Measurements from ENCODE around the gene PITPNM3. TPM values are rescaled to one million over a fixed set of nuclear protein-coding genes. Genes with fewer than 3 reads are reported as not detected.
A peak's percentile ranks its signal among the peaks of the same experiment; 100 is the strongest.

PITPNM3 gene
- total RNA-seq, 1 donor from 2014 or later, result 1.1 TPM

- peaks cover 3% of the 10 kb centered on the region for H3K27me3 Mint-ChIP-seq
Observed at GRCh38 chr17:6473128-6473767, 83.1 kb downstream of the PITPNM3 start.

GRCh38 chr17:6472517-6472916 lies 83.8 kb downstream of the PITPNM3 start:
- Mint-ChIP-seq H3K27me3 (peaks cover 3% of the 10 kb centered on the region), H3K9me3 (no peaks in the 10 kb centered on the region), H3K27ac (no peak overlapping the region), H3K36me3 (ENCODE audit: low read depth) (no peaks in the 10 kb centered on the region), H3K4me3 (no peak overlapping the region), H3K4me1 (peaks cover 3% of the 10 kb centered on the region)
- intact Hi-C loops (cut with micrococcal nuclease), result loop anchor here (2.0 kb wide), 1 partner anchor 168 kb away; the partner anchor contains the start of genes KIAA0753 and TXNDC17
- CTCF ChIA-PET, result interaction anchor here (0.7 to 3.1 kb wide), 13 partner anchors 7 to 532 kb away, joined by 3 to 15 read pairs (median 3); no protein-coding TSS in a partner anchor
- ATAC-seq (ENCODE audit: low read depth) (no peak), DNase-seq (no peak)
- POLR2A ChIA-PET, result interaction anchor here (1.2 kb wide), 1 partner anchor 178 kb away, joined by 3 read pairs; no protein-coding TSS in a partner anchor
- no peak for TF ChIP-seq CTCF (IDR thresholded peaks at IDR 0.05)

More at GRCh38 chr17:6473128-6473767, 83.1 kb downstream of the PITPNM3 start:
- Mint-ChIP-seq H3K9me3 (no peaks in the 10 kb centered on the region), H3K27ac (no peak overlapping the region), H3K36me3 (ENCODE audit: low read depth) (no peaks in the 10 kb centered on the region), H3K4me3 (no peak overlapping the region), H3K4me1 (peaks cover 3% of the 10 kb centered on the region)
- ChIA-PET POLR2A (interaction anchor here (1.2 kb wide), 1 partner anchor 178 kb away, joined by 3 read pairs; no protein-coding TSS in a partner anchor), CTCF (interaction anchor here (0.7 to 3.1 kb wide), 13 partner anchors 8 to 531 kb away, joined by 3 to 15 read pairs (median 3); no protein-coding TSS in a partner anchor)
- DNase-seq (peak; percentile 49), ATAC-seq (ENCODE audit: low read depth) (peak; percentile 65)
- peak; percentile 93 for TF ChIP-seq CTCF (IDR thresholded peaks at IDR 0.05)
- intact Hi-C loops (cut with micrococcal nuclease), result loop anchor here (1.0 to 2.0 kb wide), 3 partner anchors 168 to 327 kb away; partner anchors contain the start of genes KIAA0753 and TXNDC17

- no peak for TF ChIP-seq CTCF (IDR thresholded peaks at IDR 0.05)
- Mint-ChIP-seq H3K27ac (no peak overlapping the region), H3K27me3 (peaks cover 3% of the 10 kb centered on the region), H3K36me3 (ENCODE audit: low read depth) (no peaks in the 10 kb centered on the region), H3K9me3 (no peaks in the 10 kb centered on the region), H3K4me1 (peaks cover 3% of the 10 kb centered on the region), H3K4me3 (no peak overlapping the region)
- intact Hi-C loops (cut with micrococcal nuclease), result loop anchor here (2.0 kb wide), 1 partner anchor 169 kb away; the partner anchor contains the start of genes KIAA0753 and TXNDC17
- ATAC-seq (ENCODE audit: low read depth) (no peak), DNase-seq (no peak)
- POLR2A ChIA-PET, result no interaction called here
- CTCF ChIA-PET, result interaction anchor here (1.7 to 3.1 kb wide), 3 partner anchors 177 to 533 kb away, joined by 9 to 15 read pairs (median 12); no protein-coding TSS in a partner anchor
Observed at GRCh38 chr17:6471531-6472465, 84.6 kb downstream of the PITPNM3 start.

- no peak overlapping the region for H3K27ac Mint-ChIP-seq
- POLR2A ChIA-PET, result no interaction called here
Observed at GRCh38 chr17:6470751-6471521, 85.4 kb downstream of the PITPNM3 start.

More at GRCh38 chr17:6470751-6471521, 85.4 kb downstream of the PITPNM3 start:
- H3K4me1 Mint-ChIP-seq, result peaks cover 3% of the 10 kb centered on the region
- peaks cover 3% of the 10 kb centered on the region for H3K9me3 Mint-ChIP-seq
- no peak for DNase-seq
- no peak for ATAC-seq (ENCODE audit: low read depth)
- peaks cover 3% of the 10 kb centered on the region for H3K27me3 Mint-ChIP-seq
- CTCF ChIA-PET, result interaction anchor here (3.1 kb wide), 1 partner anchor 178 kb away, joined by 12 read pairs; no protein-coding TSS in a partner anchor
- H3K4me3 Mint-ChIP-seq, result no peak overlapping the region
- no peaks in the 10 kb centered on the region for H3K36me3 Mint-ChIP-seq (ENCODE audit: low read depth)
- intact Hi-C loops (cut with micrococcal nuclease), result no loop called here
- no peak for TF ChIP-seq CTCF (IDR thresholded peaks at IDR 0.05)
